ENCODE data around the gene TP53I3. TPM values are rescaled to one million over a fixed set of nuclear protein-coding genes. Genes with fewer than 3 reads are reported as not detected.

Gene TP53I3
- total RNA-seq, 1 experiment from 2014 or later, result 48.1 TPM

- no peaks in the 10 kb centered on the region for H3K27me3 ChIP-seq (ENCODE audit: insufficient read depth, low read length)
- peak overlapping the region; percentile 74 for H3K4me2 ChIP-seq (ENCODE audit: insufficient read depth, insufficient read length, low read length)
- H2AFZ ChIP-seq (ENCODE audit: low read length), result no peak overlapping the region
- peak overlapping the region in 2 of 3 experiments; percentile 90 to 91; a peak in 1 of 7 replicates for H3K27ac Mint-ChIP-seq
- no peaks in the 10 kb centered on the region for H3K27me3 Mint-ChIP-seq (ENCODE audit: low read depth)
- no peak overlapping the region for H3T11ph ChIP-seq (ENCODE audit: low read length)
- peaks cover 18 to 53% (median 52%) of the 10 kb centered on the region in 3 experiments for H3K36me3 Mint-ChIP-seq (ENCODE audit: insufficient read depth in 1 of 3, low read depth in 3 of 3)
- TF ChIP-seq CTCF (conservative IDR thresholded peaks at IDR 0.05), result no peak
- no peak overlapping the region for H3K18ac ChIP-seq (ENCODE audit: insufficient read length, low read depth, low read length)
- no peak overlapping the region for H2BK12ac ChIP-seq (ENCODE audit: insufficient read length, low read depth, low read length)
- H4K5ac ChIP-seq (ENCODE audit: insufficient read length, low read depth, low read length), result no peak overlapping the region
- no peak overlapping the region for H2BK120ac ChIP-seq (ENCODE audit: low read depth, low read length, poor library complexity, severe bottlenecking)
- no peak overlapping the region for H3K4ac ChIP-seq (ENCODE audit: low read depth, low read length)
- peaks cover 11% of the 10 kb centered on the region for H3K23me2 ChIP-seq (ENCODE audit: insufficient read length, low read depth, low read length, poor library complexity, severe bottlenecking)
- H3K4me1 Mint-ChIP-seq, result peaks cover 17 to 21% of the 10 kb centered on the region in 2 experiments
- H2BK15ac ChIP-seq (ENCODE audit: low read depth, low read length), result no peak overlapping the region
- no peaks in the 10 kb centered on the region for H3K9me3 ChIP-seq (ENCODE audit: control insufficient read depth, low read depth, low read length)
- H3K9ac ChIP-seq (ENCODE audit: extremely low read depth, insufficient read length, low read length), result peak overlapping the region; percentile 45
- no peak overlapping the region for H2BK5ac ChIP-seq (ENCODE audit: insufficient read length, low read length)
- no peaks in the 10 kb centered on the region for H3K9me3 Mint-ChIP-seq
- no peak overlapping the region for H2BK20ac ChIP-seq (ENCODE audit: low read depth, low read length, poor library complexity, severe bottlenecking)
- no peak overlapping the region for H4K91ac ChIP-seq (ENCODE audit: insufficient read length, low read depth, low read length)
- H2AK5ac ChIP-seq (ENCODE audit: insufficient read length, low read length), result no peak overlapping the region
- no peak overlapping the region for H3K14ac ChIP-seq (ENCODE audit: insufficient read depth, low read length)
- no peaks in the 10 kb centered on the region for H4K20me1 ChIP-seq (ENCODE audit: control insufficient read depth, insufficient read depth, insufficient read length)
- H4K8ac ChIP-seq (replicated peaks; ENCODE audit: insufficient read length, low read depth, low read length), result no peak overlapping the region
- no peak overlapping the region for H3K27ac ChIP-seq (ENCODE audit: insufficient read length, low read depth, low read length)
- no peak overlapping the region for H3K56ac ChIP-seq (ENCODE audit: insufficient read length, low read depth, low read length)
- no peaks in the 10 kb centered on the region; the same call in 1 of the 2 replicates for H3K79me2 ChIP-seq (ENCODE audit: insufficient read depth, low read length)
- H3K23ac ChIP-seq (ENCODE audit: insufficient read length, low read depth, low read length), result no peak overlapping the region
- peak overlapping the region; percentile 77 to 97 for H3K4me3 Mint-ChIP-seq
- WGBS (ENCODE audit: extremely low coverage, insufficient read length, low lambda C conversion rate), result no CpG with 5 or more reads among the region's 2 CpGs
- H3K4me1 ChIP-seq (ENCODE audit: insufficient read depth, low read length), result peaks cover 3% of the 10 kb centered on the region; the same call in 1 of the 2 replicates
- DNase-seq, result no peak
- no peaks in the 10 kb centered on the region for H3K79me1 ChIP-seq (ENCODE audit: insufficient read depth, low read depth, low read length, poor library complexity, severe bottlenecking)
These were observed 6.8 kb downstream of the TP53I3 start for GRCh38 chr2:24077879-24078278.

All from H9 (cell line).